Body of pancreas (tissue), 4 donors: Measurements from ENCODE around the gene PCA3. TPM values are rescaled to one million over a fixed set of nuclear protein-coding genes. Genes with fewer than 3 reads are reported as not detected.

ENCODE experiments used
- ATAC-seq: fragments of 150-250 bp; one replicate; pipeline ENCODE4 v1.9.1; 2016
- DNase-seq, 4 donors: peaks; one replicate each; pipeline ENCODE4 v3.0.0-alpha.2; 2019
- H3K27ac ChIP-seq, 4 donors: fragments of 200-600 bp; sonication (generic); 1 replicate in 3 of 4; 2 replicates in 1 of 4; pipeline versions ENCODE4 v1.5.1 to v1.6.1; 2016 to 2019; ENCODE audit warnings: mild to moderate bottlenecking in 1 of 4, mixed read lengths in 1 of 4, moderate library complexity in 1 of 4
- H3K27me3 ChIP-seq, 2 donors: fragments of 200-600 bp; sonication (generic); one replicate each; pipeline ENCODE4 v1.6.0; 2016; ENCODE audit warnings: mild to moderate bottlenecking in 1 of 2
- H3K36me3 ChIP-seq, 2 donors: fragments of 200-600 bp; sonication (generic); replicated peaks in 1 of 2; 2 replicates each; pipeline ENCODE4 v1.5.1; 2016; ENCODE audit warnings: low read depth in 2 of 2; ENCODE audit not compliant: insufficient read depth in 1 of 2
- H3K4me1 ChIP-seq: fragments of 200-600 bp; sonication (generic); one replicate; pipeline ENCODE4 v1.6.0; 2016
- H3K4me3 ChIP-seq, 2 donors: fragments of 200-600 bp; sonication (generic); 1 replicate in 1 of 2; 2 replicates in 1 of 2; pipeline ENCODE4 v1.5.1; 2016 to 2019
- H3K9me3 ChIP-seq, 3 donors: fragments of 200-600 bp; sonication (generic); 1 replicate in 2 of 3; 2 replicates in 1 of 3; pipeline ENCODE4 v1.5.1; 2016
- CTCF ChIP-seq, 7 experiments: fragments of 450-650 bp in 4 of 7; fragments of 200-600 bp in 3 of 7; sonication (generic) in 3 of 7; IDR thresholded peaks; one replicate each; pipeline ENCODE4 v1.5.1; 2016 to 2019; ENCODE audit warnings: antibody characterized with exemption in 7 of 7
- POLR2A ChIP-seq, 3 donors: fragments of 450-650 bp; IDR thresholded peaks; one replicate each; pipeline ENCODE4 v1.6.1; 2016; ENCODE audit warnings: antibody characterized with exemption in 3 of 3, mild to moderate bottlenecking in 2 of 3
- whole genome bisulfite sequencing, 2 donors: methylation state at CpG; one replicate each; pipeline ENCODE4 v1.1.5; 2017; 5-methylcytosine and 5-hydroxymethylcytosine counted together
- intact Hi-C: fragments of 100-400 bp; cut with DNase I; formaldehyde crosslinking; loops from one replicate; pipeline ENCODE4 v1.15.1; 2023
- total RNA-seq, 2 donors: library from RNA; depleted of rRNA; stranded (reverse); fragments of >200 nt; gene quantifications; one replicate each; pipeline ENCODE4 v1.1.0, GENCODE V29; 2016

Gene PCA3
- total RNA-seq, 2 donors from 2014 or later, result not detected

GRCh38 chr9:76729980-76730737 lies 34.1 kb upstream of the PCA3 start:
- peaks cover 4% of the 10 kb centered on the region for H3K4me1 ChIP-seq
- DNase-seq, result no peak
- H3K27ac ChIP-seq, result no peak overlapping the region
- H3K4me3 ChIP-seq, result no peak overlapping the region
- intact Hi-C loops, result no loop called here
- no peaks in the 10 kb centered on the region for H3K9me3 ChIP-seq
- 65 to 67% methylated on average over 8 of the region's 8 CpGs for WGBS, 2 donors
- H3K36me3 ChIP-seq, result no peaks in the 10 kb centered on the region
- TF ChIP-seq CTCF (IDR thresholded peaks at IDR 0.05) (no peak), POLR2A (IDR thresholded peaks at IDR 0.05) (no peak)
- ATAC-seq, result no peak
- H3K27me3 ChIP-seq, result no peaks in the 10 kb centered on the region

DNA sequence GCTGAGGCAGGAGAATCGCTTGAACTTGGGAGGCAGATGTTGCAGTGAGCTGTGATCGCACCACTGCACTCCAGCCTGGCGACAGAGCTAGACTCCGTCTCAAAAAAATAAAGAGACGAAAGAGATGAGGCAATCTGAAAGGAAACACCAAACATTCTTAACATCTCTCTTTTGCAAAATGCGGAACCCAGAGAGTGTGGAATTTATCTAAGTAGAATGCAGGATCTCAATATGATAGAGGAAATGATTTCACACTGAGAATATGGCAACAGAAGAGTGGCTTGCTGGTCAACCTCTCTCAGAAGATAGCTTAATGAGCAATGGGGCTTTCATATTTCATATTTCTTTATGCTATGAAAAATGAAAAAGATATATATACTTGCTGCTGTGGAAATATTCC lies 33.4 kb upstream of the PCA3 start:
- Histone ChIP-seq H3K4me1 (peaks cover 4% of the 10 kb centered on the region), H3K27me3 (no peaks in the 10 kb centered on the region), H3K4me3 (no peak overlapping the region), H3K9me3 (no peaks in the 10 kb centered on the region), H3K36me3 (no peaks in the 10 kb centered on the region), H3K27ac (no peak overlapping the region)
- intact Hi-C loops, result no loop called here
- TF ChIP-seq POLR2A (IDR thresholded peaks at IDR 0.05) (no peak), CTCF (IDR thresholded peaks at IDR 0.05) (no peak)
- ATAC-seq (no peak), DNase-seq (no peak)
- 79 to 84% methylated on average over 6 of the region's 6 CpGs for WGBS, 2 donors

- Histone ChIP-seq H3K27ac (no peak overlapping the region), H3K4me1 (peaks cover 4% of the 10 kb centered on the region), H3K36me3 (no peaks in the 10 kb centered on the region), H3K9me3 (no peaks in the 10 kb centered on the region), H3K27me3 (no peaks in the 10 kb centered on the region), H3K4me3 (no peak overlapping the region)
- 49 to 60% methylated on average over 3 of the region's 3 CpGs for WGBS, 2 donors
- intact Hi-C loops, result no loop called here
- TF ChIP-seq CTCF (IDR thresholded peaks at IDR 0.05) (no peak), POLR2A (IDR thresholded peaks at IDR 0.05) (no peak)
- no peak for ATAC-seq
- DNase-seq, result no peak
These were observed 31.8 kb upstream of the PCA3 start for GRCh38 chr9:76732341-76732958.

DNA sequence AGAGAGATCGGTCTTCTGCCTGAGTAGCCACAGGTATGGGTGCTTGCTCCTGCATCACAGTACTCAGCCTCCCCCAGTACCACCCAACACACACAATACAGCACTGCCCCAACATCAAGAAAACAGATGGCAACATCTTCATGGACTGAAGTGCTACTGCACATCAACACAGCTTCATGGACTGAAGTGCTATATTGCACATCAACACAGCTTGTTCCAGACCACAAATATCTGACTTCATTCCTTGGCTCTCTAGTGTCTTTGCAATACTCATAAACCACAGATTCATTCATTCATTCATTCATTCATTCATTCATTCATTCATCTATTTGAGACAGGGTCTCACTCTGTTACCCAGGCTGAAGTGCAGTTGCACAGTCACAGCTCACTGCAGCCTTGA lies 31.1 kb upstream of the PCA3 start:
- DNase-seq (no peak), ATAC-seq (no peak)
- no peaks in the 10 kb centered on the region for H3K9me3 ChIP-seq
- H3K27me3 ChIP-seq, result no peaks in the 10 kb centered on the region
- no peak overlapping the region for H3K4me3 ChIP-seq
- intact Hi-C loops, result no loop called here
- H3K4me1 ChIP-seq, result peaks cover 4% of the 10 kb centered on the region
- no peak overlapping the region for H3K27ac ChIP-seq
- H3K36me3 ChIP-seq, result no peaks in the 10 kb centered on the region
- 95 to 100% methylated on average over 1 of the region's 1 CpG for WGBS, 2 donors
- TF ChIP-seq CTCF (IDR thresholded peaks at IDR 0.05) (no peak), POLR2A (IDR thresholded peaks at IDR 0.05) (no peak)

DNA sequence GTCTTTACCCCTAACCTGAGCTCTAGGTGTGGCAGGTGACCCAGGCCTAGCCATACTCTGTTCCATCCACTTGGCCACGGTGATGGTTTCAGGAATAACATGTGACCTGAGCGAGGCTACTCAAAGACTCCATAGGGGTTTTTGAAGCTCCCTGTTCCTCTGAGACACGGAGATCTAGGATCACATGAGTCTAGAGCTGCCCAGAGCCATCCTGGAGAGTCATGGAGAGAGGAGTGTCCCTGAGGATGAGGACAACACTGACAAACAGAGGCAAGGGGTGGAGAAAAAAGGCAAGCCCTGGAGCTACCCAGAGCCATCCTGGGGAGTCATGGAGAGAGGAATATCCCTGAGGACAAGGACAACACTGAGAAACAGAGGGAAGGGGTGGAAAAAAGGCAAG lies 29.5 kb upstream of the PCA3 start:
- ATAC-seq (no peak), DNase-seq (no peak)
- intact Hi-C loops, result no loop called here
- TF ChIP-seq POLR2A (IDR thresholded peaks at IDR 0.05), result no peak
- TF ChIP-seq CTCF (IDR thresholded peaks at IDR 0.05), result no peak
- no peaks in the 10 kb centered on the region for H3K9me3 ChIP-seq
- H3K36me3 ChIP-seq, result no peaks in the 10 kb centered on the region
- no peak overlapping the region for H3K4me3 ChIP-seq
- H3K27ac ChIP-seq, result no peak overlapping the region
- H3K4me1 ChIP-seq, result peaks cover 4% of the 10 kb centered on the region
- H3K27me3 ChIP-seq, result no peaks in the 10 kb centered on the region
- 58 to 89% methylated on average over 2 to 3 of the region's 3 CpGs for WGBS, 2 donors
